HepG2 (cell line): ENCODE measurements around the gene MTA1. TPM values are rescaled to one million over a fixed set of nuclear protein-coding genes. Genes with fewer than 3 reads are reported as not detected.

ENCODE experiments used
- AGO2 ChIP-seq: fragments of 200-400 bp; formaldehyde crosslinking; optimal IDR thresholded peaks from 2 replicates; pipeline ENCODE3; 2017; ENCODE audit warnings: mild to moderate bottlenecking, low read depth, low read length, moderate library complexity
- AHR ChIP-seq: IDR thresholded peaks from 2 replicates; pipeline ENCODE4 v1.6.1; 2018; ENCODE audit warnings: missing genetic modification reagents, missing compliant biosample characterization
- CBX1 ChIP-seq: IDR thresholded peaks from one replicate; pipeline ENCODE4 v1.6.1; 2016; ENCODE audit warnings: antibody characterized with exemption, low read depth
- CEBPG ChIP-seq: IDR thresholded peaks from 2 replicates; pipeline ENCODE4 v1.6.1; 2016
- DPF2 ChIP-seq: sonication (generic); formaldehyde crosslinking; IDR thresholded peaks from 2 replicates; pipeline ENCODE4 v1.4.0; 2020; ENCODE audit warnings: mild to moderate bottlenecking, low read depth, missing genetic modification reagents, borderline replicate concordance
- HDAC2 ChIP-seq: sonication (generic); formaldehyde crosslinking; IDR thresholded peaks from 2 replicates; pipeline ENCODE4 v1.4.0; 2020; ENCODE audit warnings: missing genetic modification reagents
- JARID2 ChIP-seq: sonication (generic); formaldehyde crosslinking; IDR thresholded peaks from 2 replicates; pipeline ENCODE4 v1.8.1; 2023; ENCODE audit warnings: missing genetic modification reagents, inconsistent platforms; ENCODE audit not compliant: insufficient replicate concordance
- JUN ChIP-seq: sonication (generic); formaldehyde crosslinking; IDR thresholded peaks from 2 replicates; pipeline ENCODE4 v1.4.0; 2020; ENCODE audit warnings: mild to moderate bottlenecking, missing genetic modification reagents
- MXD3 ChIP-seq: IDR thresholded peaks from 2 replicates; pipeline ENCODE4 v1.6.1; 2016; ENCODE audit warnings: mild to moderate bottlenecking, missing biosample characterization, missing genetic modification reagents
- NBN ChIP-seq: fragments of 450-650 bp; conservative IDR thresholded peaks from 2 replicates; pipeline ENCODE4 v1.6.1; 2017
- SNAPC5 ChIP-seq: sonication (generic); formaldehyde crosslinking; IDR thresholded peaks from 2 replicates; pipeline ENCODE4 v1.8.1; 2023; ENCODE audit warnings: mild to moderate bottlenecking, missing genetic modification reagents, borderline replicate concordance
- SOX5 ChIP-seq: IDR thresholded peaks from 2 replicates; pipeline ENCODE4 v1.6.1; 2016; ENCODE audit warnings: borderline replicate concordance
- STAG1 ChIP-seq: sonication (generic); formaldehyde crosslinking; IDR thresholded peaks from 2 replicates; pipeline ENCODE4 v1.4.0; 2020; ENCODE audit warnings: missing genetic modification reagents
- TEAD3 ChIP-seq: optimal IDR thresholded peaks from 2 replicates; pipeline ENCODE3; 2016; ENCODE audit warnings: borderline replicate concordance
- TOE1 ChIP-seq: sonication (generic); formaldehyde crosslinking; IDR thresholded peaks from 2 replicates; pipeline ENCODE4 v1.4.0; 2020; ENCODE audit warnings: mild to moderate bottlenecking, missing genetic modification reagents
- U2AF2 ChIP-seq: fragments of 200-400 bp; formaldehyde crosslinking; IDR thresholded peaks from 2 replicates; pipeline ENCODE4 v1.6.1; 2017; ENCODE audit warnings: low read depth, mild to moderate bottlenecking, low read length
- ZBTB44 ChIP-seq: sonication (generic); formaldehyde crosslinking; IDR thresholded peaks from 2 replicates; pipeline ENCODE4 v1.4.0; 2020; ENCODE audit warnings: missing genetic modification reagents
- ZFX ChIP-seq: sonication (generic); formaldehyde crosslinking; IDR thresholded peaks from 2 replicates; pipeline ENCODE4 v1.4.0; 2020; ENCODE audit warnings: mild to moderate bottlenecking, low read depth, missing genetic modification reagents, moderate library complexity
- ZGPAT ChIP-seq: IDR thresholded peaks from 2 replicates; pipeline ENCODE4 v1.6.1; 2016; ENCODE audit warnings: mild to moderate bottlenecking
- ZNF260 ChIP-seq: sonication (generic); formaldehyde crosslinking; IDR thresholded peaks from 2 replicates; pipeline ENCODE4 v1.4.0; 2020; ENCODE audit warnings: missing genetic modification reagents, low read depth, mild to moderate bottlenecking, borderline replicate concordance
- ZNF280D ChIP-seq: sonication (generic); formaldehyde crosslinking; IDR thresholded peaks from 2 replicates; pipeline ENCODE4 v1.5.1; 2020; ENCODE audit warnings: mild to moderate bottlenecking, missing genetic modification reagents
- ZNF350 ChIP-seq: sonication (generic); formaldehyde crosslinking; IDR thresholded peaks from 2 replicates; pipeline ENCODE4 v1.4.0; 2020; ENCODE audit warnings: mild to moderate bottlenecking, low read depth, missing genetic modification reagents, borderline replicate concordance
- ZNF746 ChIP-seq: sonication (generic); formaldehyde crosslinking; IDR thresholded peaks from 2 replicates; pipeline ENCODE4 v1.8.0; 2022; ENCODE audit warnings: mild to moderate bottlenecking, missing genetic modification reagents
- polyA plus RNA-seq, 8 experiments: library from polyadenylated mRNA; depleted of rRNA in 3 of 8; stranded (reverse) in 7 of 8; unstranded in 1 of 8; fragments of >200 nt; fragmentation: Illumina TruSeq in 4 of 8; extraction: Trizol in 4 of 8; gene quantifications; 2 replicates each; pipeline versions ENCODE4 v1.2.1 to v1.2.3, GENCODE V29; 2011 to 2016; ENCODE audit warnings: low read depth in 4 of 8, missing spikeins in 1 of 8, mixed read lengths in 1 of 8; ENCODE audit not compliant: insufficient read depth in 1 of 8
- total RNA-seq, 5 experiments: library from RNA; depleted of rRNA; stranded (reverse); fragments of >200 nt; fragmentation: Illumina TruSeq; extraction: Trizol; gene quantifications; 2 replicates each; pipeline ENCODE4 v1.2.3, GENCODE V29; 2016; ENCODE audit warnings: low read depth in 1 of 5

MTA1 gene
- total and polyA plus RNA-seq, 2 of the 13 experiments (the other 11 are each of a cell fraction or from before 2014, with no cell fraction given) = 35.2 to 85.8 TPM

- peak; percentile 85; the same call in 1 of the 2 replicates for TF ChIP-seq ZNF350 (CRISPR knock-in tag)
- no peak for TF ChIP-seq ZNF280D (CRISPR knock-in tag)
- no peak for TF ChIP-seq DPF2 (CRISPR knock-in tag)
- no peak for TF ChIP-seq SNAPC5 (CRISPR knock-in tag)
- peak; percentile 62 for TF ChIP-seq AGO2
- no peak for TF ChIP-seq JARID2 (CRISPR knock-in tag)
- no peak for TF ChIP-seq U2AF2
- TF ChIP-seq ZFX (CRISPR knock-in tag) = peak; percentile 53; the same call in 1 of the 2 replicates
- TF ChIP-seq CEBPG (CRISPR knock-in tag) = peak; percentile 14; the same call in 1 of the 2 replicates
- no peak for TF ChIP-seq JUN
- no peak for TF ChIP-seq CBX1
- peak; percentile 35 for TF ChIP-seq TEAD3 (CRISPR knock-in tag)
- TF ChIP-seq STAG1 (CRISPR knock-in tag) = peak; percentile 76
- no peak for TF ChIP-seq TOE1
- peak; percentile 42; the same call in 1 of the 2 replicates for TF ChIP-seq HDAC2
- TF ChIP-seq ZNF260 = no peak
- no peak for TF ChIP-seq ZBTB44 (CRISPR knock-in tag)
- TF ChIP-seq ZNF746 = no peak
- peak; percentile 43; the same call in 1 of the 2 replicates for TF ChIP-seq SOX5
- peak; percentile 84 for TF ChIP-seq ZGPAT (CRISPR knock-in tag)
- TF ChIP-seq AHR (CRISPR knock-in tag) = no peak
- no peak for TF ChIP-seq NBN
- TF ChIP-seq MXD3 (CRISPR knock-in tag) = 0 out of 2 replicates have a peak, but pooled peaks have one; percentile 34
Observed at GRCh38 chr14:105480807-105481801, 61.5 kb downstream of the MTA1 start (continued).
